K562 (cell line): Measurements from ENCODE around the gene GSTM5. TPM values are rescaled to one million over a fixed set of nuclear protein-coding genes. Genes with fewer than 3 reads are reported as not detected.

ENCODE experiments used
- ATAC-seq: fragments of 200-7000 bp; cut with Tn5 transposase; 3 replicates; pipeline ENCODE4 v1.9.1; 2020; ENCODE audit warnings: moderate library complexity
- BruUV-seq: library from RNA; stranded (reverse); fragments of 400-500 nt; replicated peaks from 2 replicates; lab custom pipeline; 2021; lab: Mats Ljungman, UMichigan
- CTCF ChIA-PET: fragments of 300-600 bp; formaldehyde crosslinking; extraction: SDS; loops from one replicate; lab custom pipeline; 2021; ENCODE audit warnings: low intra/inter-chr PET ratio; lab: Yijun Ruan, JAX
- POLR2A ChIA-PET: fragments of 300-600, 350-650 bp; sonication (Branson Sonifier 250); formaldehyde crosslinking; extraction: SDS; loops from one replicate; lab custom pipeline; 2021; ENCODE audit warnings: antibody characterized with exemption, inconsistent platforms; lab: Yijun Ruan, JAX
- DNase-seq, 4 experiments: peaks; one replicate each; pipeline versions ENCODE4 v3.0.0 to v3.0.0-alpha.2; 2011 to 2018; ENCODE audit warnings: low spot score in 3 of 4, mixed read lengths in 3 of 4; ENCODE audit errors: extremely low read depth in 1 of 4
- FAIRE-seq: peaks from 2 replicates; lab custom pipeline; 2011; peaks lifted over from hg19 to GRCh38; lab: Jason Lieb, UNC
- H2AFZ ChIP-seq: 2 replicates; pipeline ENCODE4 v1.6.0; 2011; ENCODE audit warnings: low read depth, low read length, control low read depth, inconsistent platforms
- H3K27ac ChIP-seq: fragments of 200-600 bp; 3 replicates; pipeline ENCODE4 v1.8.0; 2011; ENCODE audit warnings: low read depth, mild to moderate bottlenecking, control low read depth, inconsistent platforms, low read length, moderate library complexity, mixed read lengths; ENCODE audit errors: extremely low read depth
- H3K27me3 ChIP-seq, 2 experiments: fragments of 300-600 bp in 1 of 2; 2 replicates in 1 of 2; 3 replicates in 1 of 2; pipeline versions ENCODE4 v1.6.0 to v1.8.0; 2011; ENCODE audit warnings: inconsistent platforms in 2 of 2, low read length in 2 of 2, mild to moderate bottlenecking in 1 of 2, mixed read lengths in 1 of 2, moderate library complexity in 1 of 2; ENCODE audit not compliant: control insufficient read depth in 2 of 2, insufficient read depth in 2 of 2
- H3K36me3 ChIP-seq: fragments of 300-600 bp; 3 replicates; pipeline ENCODE4 v1.8.0; 2011; ENCODE audit warnings: mild to moderate bottlenecking, low read length, inconsistent platforms; ENCODE audit not compliant: control insufficient read depth, insufficient read depth
- H3K4me1 ChIP-seq, 2 experiments: fragments of 200-600 bp in 1 of 2; replicated peaks in 1 of 2; 2 replicates in 1 of 2; 3 replicates in 1 of 2; pipeline versions ENCODE4 v1.5.1 to v1.8.0; 2011; ENCODE audit warnings: inconsistent platforms in 2 of 2, low read length in 2 of 2, mild to moderate bottlenecking in 1 of 2, mixed read lengths in 1 of 2, moderate library complexity in 1 of 2; ENCODE audit not compliant: control insufficient read depth in 2 of 2, insufficient read depth in 2 of 2
- H3K4me2 ChIP-seq: 2 replicates; pipeline ENCODE4 v1.6.1; 2011; ENCODE audit warnings: low read length, control low read depth, inconsistent platforms, mixed read lengths; ENCODE audit not compliant: insufficient read depth
- H3K4me3 ChIP-seq: fragments of 200-600 bp; sonication (generic), shearing (Covaris generic); 2 replicates; pipeline ENCODE4 v1.5.1; 2016; ENCODE audit warnings: control low read depth, inconsistent platforms
- H3K79me2 ChIP-seq: fragments of 200-600 bp; 3 replicates; pipeline ENCODE4 v1.8.0; 2011; ENCODE audit warnings: low read length, inconsistent platforms; ENCODE audit not compliant: control insufficient read depth, insufficient read depth
- H3K9ac ChIP-seq, 2 experiments: 2 replicates each; pipeline versions ENCODE4 v1.6.0 to v1.6.1; 2011; ENCODE audit warnings: low read depth in 2 of 2, low read length in 2 of 2, control low read depth in 1 of 2, inconsistent platforms in 1 of 2, mild to moderate bottlenecking in 1 of 2, mixed read lengths in 1 of 2; ENCODE audit not compliant: insufficient read depth in 1 of 2
- H3K9me1 ChIP-seq: one replicate; pipeline ENCODE4 v1.6.0; 2011; ENCODE audit warnings: inconsistent platforms, mild to moderate bottlenecking, low read length, moderate library complexity; ENCODE audit not compliant: control insufficient read depth, insufficient read depth
- H3K9me3 ChIP-seq: replicated peaks from 2 replicates; pipeline ENCODE4 v1.5.1; 2011; ENCODE audit warnings: low read depth, low read length, inconsistent platforms; ENCODE audit not compliant: control insufficient read depth, insufficient read depth
- H4K20me1 ChIP-seq: replicated peaks from 2 replicates; pipeline ENCODE4 v1.6.1; 2011; ENCODE audit warnings: low read length, inconsistent platforms, mixed read lengths; ENCODE audit not compliant: control insufficient read depth, insufficient read depth
- HIVEP1 ChIP-seq: fragments of 250-450 bp; sonication (Bioruptor Pico); IDR thresholded peaks from 2 replicates; pipeline ENCODE4 v1.4.0; 2020; ENCODE audit warnings: mild to moderate bottlenecking
- LARP7 ChIP-seq: fragments of 450-650 bp; IDR thresholded peaks from 2 replicates; pipeline ENCODE4 v1.6.1; 2016
- MAFG ChIP-seq: fragments of 450-650 bp; conservative IDR thresholded peaks from 2 replicates; pipeline ENCODE4 v1.6.1; 2016; ENCODE audit warnings: missing genetic modification characterization, missing compliant biosample characterization
- MAFK ChIP-seq: IDR thresholded peaks from 2 replicates; pipeline ENCODE4 v1.6.1; 2011; ENCODE audit warnings: low read length, improper control_type of control experiment
- RAD21 ChIP-seq, 2 experiments: fragments of 250-450 bp in 1 of 2; fragments of 450-650 bp in 1 of 2; sonication (Bioruptor Pico) in 1 of 2; formaldehyde crosslinking in 1 of 2; IDR thresholded peaks in 1 of 2; conservative IDR thresholded peaks in 1 of 2; 2 replicates each; pipeline versions ENCODE4 v1.4.0 to v1.8.0; 2020 to 2022; ENCODE audit warnings: mild to moderate bottlenecking in 2 of 2, moderate library complexity in 1 of 2
- SMC3 ChIP-seq: conservative IDR thresholded peaks from 2 replicates; pipeline ENCODE4 v1.6.1; 2011; ENCODE audit warnings: low read depth, low read length, improper control_type of control experiment; ENCODE audit not compliant: insufficient read depth
- SREBF2 ChIP-seq: sonication (generic); formaldehyde crosslinking; IDR thresholded peaks from 2 replicates; pipeline ENCODE4 v1.4.0; 2020; ENCODE audit warnings: mild to moderate bottlenecking, missing genetic modification reagents
- ZKSCAN1 ChIP-seq: fragments of 150-350 bp; IDR thresholded peaks from 2 replicates; pipeline ENCODE4 v1.6.1; 2016; ENCODE audit warnings: low read depth, low read length
- ZNF165 ChIP-seq: fragments of 250-450 bp; sonication (Bioruptor Pico); IDR thresholded peaks from 2 replicates; pipeline ENCODE4 v1.4.0; 2020; ENCODE audit warnings: borderline replicate concordance
- ZNF408 ChIP-seq: fragments of 250-450 bp; sonication (Bioruptor Pico); IDR thresholded peaks from 2 replicates; pipeline ENCODE4 v1.4.0; 2020; ENCODE audit warnings: low read depth, mild to moderate bottlenecking, moderate library complexity
- ZNF57 ChIP-seq: fragments of 450-650 bp; formaldehyde crosslinking; IDR thresholded peaks from 2 replicates; pipeline ENCODE4 v1.4.0; 2020; ENCODE audit warnings: mild to moderate bottlenecking, moderate library complexity
- ZNF583 ChIP-seq: fragments of 250-450 bp; sonication (Bioruptor Pico); IDR thresholded peaks from 2 replicates; pipeline ENCODE4 v1.4.0; 2020
- ZNF586 ChIP-seq: fragments of 450-650 bp; formaldehyde crosslinking; conservative IDR thresholded peaks from 2 replicates; pipeline ENCODE4 v1.4.0; 2020; ENCODE audit warnings: mild to moderate bottlenecking, moderate library complexity
- WGBS: fragments of 100-300 bp; shearing (Covaris generic); methylation state at CpG from one replicate; pipeline ENCODE4 v1.1.6; 2016; ENCODE audit warnings: low coverage, mixed read lengths; ENCODE audit not compliant: insufficient coverage; ENCODE audit errors: missing lambda C conversion rate; 5-methylcytosine and 5-hydroxymethylcytosine counted together
- in situ Hi-C: fragments of 300-500 bp; cut with MboI; formaldehyde crosslinking; loops from 4 replicates; pipeline ENCODE4 v1.15.0; 2018; ENCODE audit warnings: inconsistent platforms, mixed read lengths
- intact Hi-C: fragments of 100-400 bp; cut with micrococcal nuclease; formaldehyde crosslinking; loops from 2 replicates; pipeline ENCODE4 v1.14.2; 2022
- polyA plus RNA-seq, 8 experiments: library from polyadenylated mRNA; depleted of rRNA in 4 of 8; stranded (reverse) in 5 of 8; unstranded in 3 of 8; fragments of >200 nt; fragmentation: Nextera tagmentation in 2 of 8; fragmentation: Illumina TruSeq in 1 of 8; extraction: Ambion mirVana in 2 of 8; extraction: Trizol in 1 of 8; gene quantifications; 2 replicates each; pipeline versions ENCODE4 v1.2.1 to v1.2.3, GENCODE V29; 2011 to 2014; ENCODE audit warnings: inconsistent platforms in 1 of 8, missing spikeins in 1 of 8
- total RNA-seq, 7 experiments: library from RNA; depleted of rRNA in 6 of 7; stranded (reverse); fragments of >200 nt in 6 of 7; fragmentation: Illumina TruSeq in 2 of 7; extraction: Trizol in 2 of 7; gene quantifications; 2 replicates each; pipeline versions ENCODE4 v1.2.1 to v1.2.3, GENCODE V29; 2011 to 2021; ENCODE audit warnings: low replicate concordance in 1 of 7
- TF ChIP-seq, protein P1 (sequence below), 3 experiments: IDR thresholded peaks in 2 of 3; conservative IDR thresholded peaks in 1 of 3; 2 replicates each; pipeline ENCODE4 v1.5.1; 2011 to 2012; ENCODE audit warnings: low read length in 3 of 3, mild to moderate bottlenecking in 3 of 3, control low read depth in 2 of 3, improper control_type of control experiment in 1 of 3, inconsistent platforms in 1 of 3, low read depth in 1 of 3, mixed read lengths in 1 of 3, moderate library complexity in 1 of 3; ENCODE audit not compliant: insufficient read depth in 2 of 3

GSTM5 gene
- total and polyA plus RNA-seq, 9 of the 15 experiments (the other 6 are each of a cell fraction or from before 2014, with no cell fraction given): not detected

- DNase-seq (no peak), ATAC-seq (no peak), FAIRE-seq (no peak)
- Histone ChIP-seq H3K4me2 (no peak overlapping the region), H4K20me1 (no peaks in the 10 kb centered on the region), H3K27me3 (peaks cover 0 to 6% of the 10 kb centered on the region in 2 experiments; a peak in 2 of 5 replicates), H3K9me1 (no peaks in the 10 kb centered on the region), H3K9ac (no peak overlapping the region), H3K36me3 (no peaks in the 10 kb centered on the region), H3K9me3 (no peaks in the 10 kb centered on the region), H3K79me2 (no peaks in the 10 kb centered on the region), H3K4me3 (no peak overlapping the region), H3K27ac (no peak overlapping the region), H3K4me1 (peaks cover 5 to 21% of the 10 kb centered on the region in 2 experiments; a peak in 4 of 5 replicates), H2AFZ (peak overlapping the region; percentile 46)
- ChIA-PET CTCF (no interaction called here), POLR2A (interaction anchor here (1.8 to 2.2 kb wide), 2 partner anchors 20 to 47 kb away, joined by 5 to 6 read pairs; no protein-coding TSS in a partner anchor)
- 62% methylated on average over 5 of the region's 5 CpGs for WGBS
- TF ChIP-seq SREBF2: no peak
- no peak for TF ChIP-seq ZKSCAN1
- TF ChIP-seq ZNF586 (CRISPR knock-in tag): no peak
- intact Hi-C loops (loop anchor here (1.0 to 5.0 kb wide), 2 partner anchors 56 to 170 kb away; partner anchors contain the start of gene GNAI3), in situ Hi-C loops (loop anchor here (5.0 kb wide), 1 partner anchor 40 kb away; no protein-coding TSS in a partner anchor)
- no TSS peak for BruUV-seq
These were observed 5.7 kb downstream of the GSTM5 start for GRCh38 chr1:109717729-109718128.

DNA sequence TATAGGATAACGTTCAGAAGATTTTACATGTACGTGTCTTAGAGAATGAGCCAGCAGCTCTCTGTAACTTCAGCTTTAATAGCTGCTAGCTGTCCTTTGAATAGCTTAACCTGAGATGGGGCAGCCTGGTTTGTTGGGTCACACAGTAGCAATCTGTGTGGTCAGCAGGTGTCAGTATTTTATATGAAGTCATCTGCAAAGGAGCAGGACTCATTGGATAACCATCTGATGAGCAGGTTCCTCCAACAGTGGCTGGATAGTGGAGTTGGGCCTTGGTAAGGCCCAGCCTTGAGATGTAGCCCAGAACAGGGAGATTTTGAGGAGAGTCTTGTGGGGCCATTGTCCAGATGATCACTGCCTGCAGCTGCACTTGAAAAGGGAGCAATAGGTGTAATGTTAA is 6.4 kb downstream of the GSTM5 start:
- H3K27me3 ChIP-seq: peaks cover 0 to 6% of the 10 kb centered on the region in 2 experiments; a peak in 2 of 5 replicates
- no peak overlapping the region for H3K9ac ChIP-seq
- H3K9me3 ChIP-seq: no peaks in the 10 kb centered on the region
- BruUV-seq: no TSS peak
- in situ Hi-C loops: loop anchor here (5.0 kb wide), 1 partner anchor 41 kb away; no protein-coding TSS in a partner anchor
- no peak for FAIRE-seq
- intact Hi-C loops: loop anchor here (1.0 to 5.0 kb wide), 2 partner anchors 55 to 171 kb away; partner anchors contain the start of gene GNAI3
- ATAC-seq: peak; percentile 73
- POLR2A ChIA-PET: interaction anchor here (1.8 to 2.2 kb wide), 2 partner anchors 19 to 48 kb away, joined by 5 to 6 read pairs; no protein-coding TSS in a partner anchor
- H4K20me1 ChIP-seq: no peaks in the 10 kb centered on the region
- no peaks in the 10 kb centered on the region for H3K79me2 ChIP-seq
- CTCF ChIA-PET: interaction anchor here (1.1 kb wide), 1 partner anchor 53 kb away, joined by 3 read pairs; no protein-coding TSS in a partner anchor
- H3K4me2 ChIP-seq: no peak overlapping the region
- no peak overlapping the region for H3K4me3 ChIP-seq
- no peaks in the 10 kb centered on the region for H3K9me1 ChIP-seq
- peak overlapping the region; percentile 43; the same call in 2 of the 3 replicates for H3K27ac ChIP-seq
- WGBS: 58% methylated on average over 2 of the region's 2 CpGs
- peak; percentile 44 to 53 (median 48) for DNase-seq
- H2AFZ ChIP-seq: peak overlapping the region; percentile 87
- peaks cover 5 to 21% of the 10 kb centered on the region in 2 experiments; a peak in 4 of 5 replicates for H3K4me1 ChIP-seq
- H3K36me3 ChIP-seq: no peaks in the 10 kb centered on the region
- TF ChIP-seq SMC3 (peak; percentile 30; the same call in 1 of the 2 replicates), ZNF583 (no peak), ZNF165 (no peak), MAFG (tag) (0 out of 2 replicates have a peak, but pooled peaks have one; percentile 6), LARP7 (no peak), ZNF57 (CRISPR knock-in tag) (no peak), RAD21 (CRISPR knock-in tag; conservative IDR thresholded peaks at IDR 0.05 in 1 of 2, IDR thresholded peaks at IDR 0.05 in 1 of 2) (peak; percentile 70 to 82), HIVEP1 (CRISPR knock-in tag) (no peak), ZNF408 (CRISPR knock-in tag) (no peak), MAFK (peak; percentile 15; the same call in 1 of the 2 replicates)
- TF ChIP-seq, protein P1, sequence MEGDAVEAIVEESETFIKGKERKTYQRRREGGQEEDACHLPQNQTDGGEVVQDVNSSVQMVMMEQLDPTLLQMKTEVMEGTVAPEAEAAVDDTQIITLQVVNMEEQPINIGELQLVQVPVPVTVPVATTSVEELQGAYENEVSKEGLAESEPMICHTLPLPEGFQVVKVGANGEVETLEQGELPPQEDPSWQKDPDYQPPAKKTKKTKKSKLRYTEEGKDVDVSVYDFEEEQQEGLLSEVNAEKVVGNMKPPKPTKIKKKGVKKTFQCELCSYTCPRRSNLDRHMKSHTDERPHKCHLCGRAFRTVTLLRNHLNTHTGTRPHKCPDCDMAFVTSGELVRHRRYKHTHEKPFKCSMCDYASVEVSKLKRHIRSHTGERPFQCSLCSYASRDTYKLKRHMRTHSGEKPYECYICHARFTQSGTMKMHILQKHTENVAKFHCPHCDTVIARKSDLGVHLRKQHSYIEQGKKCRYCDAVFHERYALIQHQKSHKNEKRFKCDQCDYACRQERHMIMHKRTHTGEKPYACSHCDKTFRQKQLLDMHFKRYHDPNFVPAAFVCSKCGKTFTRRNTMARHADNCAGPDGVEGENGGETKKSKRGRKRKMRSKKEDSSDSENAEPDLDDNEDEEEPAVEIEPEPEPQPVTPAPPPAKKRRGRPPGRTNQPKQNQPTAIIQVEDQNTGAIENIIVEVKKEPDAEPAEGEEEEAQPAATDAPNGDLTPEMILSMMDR (IDR thresholded peaks at IDR 0.05 in 2 of 3, conservative IDR thresholded peaks at IDR 0.05 in 1 of 3; ENCODE audit: insufficient read depth in 2 of 3, low read depth in 1 of 3, low read length in 3 of 3): peak; percentile 28 to 73 (median 43)
